ENCODE data around the gene LRRC59.
A peak's percentile ranks its signal among the peaks of the same experiment; 100 is the strongest.

The LRRC59 gene
- total RNA-seq: 76.3 to 88.2 (median 81.4) reads per million in 3 donors

- peak within 1 kb of the TSS; percentile 94 for H3K4me3 ChIP-seq (ENCODE audit: insufficient read depth, low read depth, low read length, poor library complexity, severe bottlenecking)
- no peaks in the 10 kb centered on the region for H3K9me3 ChIP-seq (ENCODE audit: control insufficient read depth, low read length)
- peaks cover 22% of the 10 kb centered on the region for H3K36me3 ChIP-seq (ENCODE audit: control insufficient read depth, insufficient read depth, low read length)
- DNase-seq: peak; percentile 85 to 88 (median 88)
- peak within 1 kb of the TSS; percentile 82 for H3K27ac ChIP-seq (ENCODE audit: insufficient read depth, low read length, poor library complexity, severe bottlenecking)
- peaks cover 13% of the 10 kb centered on the region for H3K4me1 ChIP-seq (ENCODE audit: control insufficient read depth, insufficient read depth, low read length, poor library complexity, severe bottlenecking)
- no peaks in the 10 kb centered on the region for H3K27me3 ChIP-seq (replicated peaks; ENCODE audit: control insufficient read depth, insufficient read depth, low read length, poor library complexity, severe bottlenecking)
Measured at GRCh38 chr17:50397111-50397918, at the start of gene LRRC59. LRRC59 (minus strand) TSS chr17:50397523; CDS start chr17:50397317, 206 bp downstream.

DNA sequence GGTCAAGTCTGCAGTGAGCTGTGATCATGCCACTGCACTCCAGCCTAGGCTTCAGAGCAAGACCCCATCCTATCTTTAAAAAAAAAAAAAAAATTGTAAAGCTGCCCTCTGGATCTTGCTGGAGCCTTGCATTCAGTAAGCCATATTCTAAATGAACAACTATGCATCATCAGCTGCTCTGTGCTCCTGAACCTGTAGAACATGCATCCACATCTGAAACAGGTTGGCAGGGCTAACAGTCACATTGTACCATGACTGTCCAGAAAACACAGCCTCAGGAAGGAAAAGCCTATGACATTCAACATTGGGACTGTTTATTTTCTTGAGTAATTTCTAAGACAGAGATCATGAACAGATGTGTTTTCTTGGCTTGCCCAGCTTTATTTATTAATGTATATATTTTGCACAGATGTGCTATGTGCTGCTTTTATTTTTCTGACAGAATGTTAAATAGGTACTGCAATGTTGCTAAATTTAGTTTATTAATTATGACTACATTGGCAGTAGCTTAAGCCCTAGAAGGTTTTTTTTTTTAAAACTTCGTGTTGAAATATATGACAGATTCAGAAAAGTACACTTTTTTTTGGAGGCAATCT lies 48.5 kb upstream of the LRRC59 start:
- Histone ChIP-seq H3K27ac (ENCODE audit: insufficient read depth, low read length, poor library complexity, severe bottlenecking) (no peak overlapping the region), H3K9me3 (ENCODE audit: control insufficient read depth, low read length) (no peaks in the 10 kb centered on the region), H3K4me3 (ENCODE audit: insufficient read depth, low read depth, low read length, poor library complexity, severe bottlenecking) (no peak overlapping the region), H3K4me1 (ENCODE audit: control insufficient read depth, insufficient read depth, low read length, poor library complexity, severe bottlenecking) (no peaks in the 10 kb centered on the region), H3K27me3 (replicated peaks; ENCODE audit: control insufficient read depth, insufficient read depth, low read length, poor library complexity, severe bottlenecking) (no peaks in the 10 kb centered on the region), H3K36me3 (ENCODE audit: control insufficient read depth, insufficient read depth, low read length) (no peaks in the 10 kb centered on the region)
- no peak for DNase-seq

DNA sequence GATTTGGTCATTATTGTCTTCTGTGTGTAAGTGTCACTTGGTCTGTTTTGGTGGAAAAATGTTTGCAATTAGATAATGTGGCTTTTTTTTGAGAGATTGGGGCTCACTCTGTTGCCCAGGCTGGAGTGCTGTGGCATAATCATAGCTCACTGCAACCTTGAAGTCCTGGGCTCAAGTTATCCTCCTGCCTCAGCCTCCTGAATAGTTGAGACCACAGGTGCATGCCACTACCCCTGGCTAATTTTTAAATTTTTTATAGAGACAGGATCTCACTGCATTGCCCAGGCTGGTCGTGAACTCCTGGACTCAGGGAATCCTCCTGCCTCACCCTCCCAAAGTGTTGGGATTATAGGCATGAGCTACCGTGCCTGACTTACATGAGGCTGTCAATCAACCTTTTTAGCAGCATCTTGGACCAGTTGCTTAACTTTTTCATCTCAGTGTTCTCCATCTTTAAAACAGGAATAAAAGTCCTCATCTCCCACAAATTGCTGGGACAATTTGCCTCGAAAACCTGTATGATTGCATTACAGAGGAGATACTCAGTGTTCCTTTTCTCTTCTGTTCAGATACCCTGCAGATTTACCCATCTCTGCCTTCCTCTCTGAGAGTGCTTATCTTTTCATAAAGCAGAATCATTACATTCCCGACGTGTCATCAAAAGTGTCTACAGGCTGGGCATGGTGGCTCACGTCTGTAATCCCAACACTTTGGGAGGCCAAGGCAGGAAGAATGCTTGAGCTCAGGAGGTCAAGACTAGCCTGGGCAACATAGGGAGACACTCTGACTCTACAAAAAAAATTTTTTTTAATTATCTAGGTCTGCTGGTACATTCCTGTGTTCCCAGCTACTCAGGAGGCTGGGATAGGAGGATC lies 47.8 kb upstream of the LRRC59 start:
- H3K27ac ChIP-seq (ENCODE audit: insufficient read depth, low read length, poor library complexity, severe bottlenecking): no peak overlapping the region
- H3K27me3 ChIP-seq (replicated peaks; ENCODE audit: control insufficient read depth, insufficient read depth, low read length, poor library complexity, severe bottlenecking): no peaks in the 10 kb centered on the region
- no peak for DNase-seq
- no peaks in the 10 kb centered on the region for H3K4me1 ChIP-seq (ENCODE audit: control insufficient read depth, insufficient read depth, low read length, poor library complexity, severe bottlenecking)
- no peak overlapping the region for H3K4me3 ChIP-seq (ENCODE audit: insufficient read depth, low read depth, low read length, poor library complexity, severe bottlenecking)
- no peaks in the 10 kb centered on the region for H3K9me3 ChIP-seq (ENCODE audit: control insufficient read depth, low read length)
- H3K36me3 ChIP-seq (ENCODE audit: control insufficient read depth, insufficient read depth, low read length): no peaks in the 10 kb centered on the region

DNA sequence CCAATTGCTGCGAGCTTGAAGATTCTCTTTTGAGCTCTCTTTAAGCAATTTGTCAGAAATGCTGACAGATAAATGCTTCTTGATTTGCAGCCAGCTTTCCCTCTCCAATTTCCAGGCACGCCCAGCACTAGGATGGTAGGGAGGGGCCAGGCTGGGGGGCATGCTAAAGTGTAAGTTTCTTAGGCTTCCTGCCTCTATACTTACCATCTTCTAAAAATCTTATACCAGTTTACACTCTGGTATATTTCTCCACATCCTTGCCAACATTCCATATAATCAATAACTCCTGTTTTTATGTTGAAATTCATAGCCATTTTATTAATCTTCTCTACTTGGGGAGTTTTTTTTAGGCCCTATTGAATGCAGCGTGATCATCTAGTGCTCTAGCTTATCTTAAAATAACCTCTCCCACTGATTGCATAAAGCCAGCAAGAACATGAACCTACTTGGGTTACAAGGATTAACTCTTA lies 46.2 kb upstream of the LRRC59 start:
- Histone ChIP-seq H3K27me3 (replicated peaks; ENCODE audit: control insufficient read depth, insufficient read depth, low read length, poor library complexity, severe bottlenecking) (no peaks in the 10 kb centered on the region), H3K36me3 (ENCODE audit: control insufficient read depth, insufficient read depth, low read length) (no peaks in the 10 kb centered on the region), H3K4me3 (ENCODE audit: insufficient read depth, low read depth, low read length, poor library complexity, severe bottlenecking) (no peak overlapping the region), H3K9me3 (ENCODE audit: control insufficient read depth, low read length) (no peaks in the 10 kb centered on the region), H3K4me1 (ENCODE audit: control insufficient read depth, insufficient read depth, low read length, poor library complexity, severe bottlenecking) (no peaks in the 10 kb centered on the region), H3K27ac (ENCODE audit: insufficient read depth, low read length, poor library complexity, severe bottlenecking) (no peak overlapping the region)
- DNase-seq: no peak

DNA sequence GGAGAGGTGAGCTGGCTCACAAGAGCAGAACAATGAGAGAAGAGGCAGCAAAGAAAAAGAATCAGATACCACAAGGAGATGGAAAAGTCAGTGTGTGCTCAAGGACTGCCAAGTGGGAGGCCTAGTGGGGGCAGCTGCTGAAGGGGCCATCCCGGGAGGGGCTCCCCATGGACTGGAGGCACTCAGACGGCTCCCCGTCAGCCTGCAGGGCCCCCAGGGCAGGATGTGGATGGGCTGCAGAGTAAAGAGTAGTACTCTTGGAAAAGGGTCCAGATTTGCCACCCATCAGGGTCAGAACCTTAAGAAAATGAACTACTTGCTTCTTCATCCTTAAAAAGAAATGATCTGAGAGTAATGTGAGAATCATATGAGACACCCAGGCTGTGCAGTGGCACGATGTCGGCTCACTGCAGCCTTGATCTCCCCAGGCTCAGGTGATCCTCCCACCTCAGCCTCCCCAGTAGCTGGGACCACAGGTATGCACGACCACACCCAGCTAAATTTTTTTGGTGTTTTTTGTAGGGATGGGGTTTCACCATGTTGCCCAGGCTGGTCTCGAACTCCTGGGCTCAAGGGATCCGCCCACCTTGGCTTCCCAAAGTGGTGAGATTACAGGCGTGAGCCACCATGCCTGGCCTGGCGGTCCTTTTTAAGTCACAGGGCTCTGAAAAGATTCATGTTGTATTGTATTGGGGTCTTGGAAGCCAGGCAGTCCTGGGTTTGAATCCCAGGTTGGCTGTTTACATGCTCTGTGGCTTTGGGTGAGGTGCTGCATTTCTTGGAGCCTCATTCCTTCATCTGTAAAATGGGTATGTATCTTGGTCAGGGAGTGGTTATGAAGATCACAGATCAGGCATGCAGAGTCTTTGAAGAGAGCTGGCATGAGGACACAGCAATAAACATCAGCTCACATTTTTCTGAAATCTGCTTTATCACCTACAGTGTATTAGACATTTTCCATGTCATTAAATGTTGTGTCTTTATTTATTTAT lies 43.8 kb upstream of the LRRC59 start:
- no peaks in the 10 kb centered on the region for H3K27me3 ChIP-seq (replicated peaks; ENCODE audit: control insufficient read depth, insufficient read depth, low read length, poor library complexity, severe bottlenecking)
- H3K4me1 ChIP-seq (ENCODE audit: control insufficient read depth, insufficient read depth, low read length, poor library complexity, severe bottlenecking): no peaks in the 10 kb centered on the region
- no peaks in the 10 kb centered on the region for H3K36me3 ChIP-seq (ENCODE audit: control insufficient read depth, insufficient read depth, low read length)
- no peak overlapping the region for H3K4me3 ChIP-seq (ENCODE audit: insufficient read depth, low read depth, low read length, poor library complexity, severe bottlenecking)
- no peak overlapping the region for H3K27ac ChIP-seq (ENCODE audit: insufficient read depth, low read length, poor library complexity, severe bottlenecking)
- H3K9me3 ChIP-seq (ENCODE audit: control insufficient read depth, low read length): no peaks in the 10 kb centered on the region
- DNase-seq: no peak

GRCh38 chr17:50440172-50440837 lies 43.0 kb upstream of the LRRC59 start:
- H3K36me3 ChIP-seq (ENCODE audit: control insufficient read depth, insufficient read depth, low read length): no peaks in the 10 kb centered on the region
- no peak overlapping the region for H3K4me3 ChIP-seq (ENCODE audit: insufficient read depth, low read depth, low read length, poor library complexity, severe bottlenecking)
- no peaks in the 10 kb centered on the region for H3K27me3 ChIP-seq (replicated peaks; ENCODE audit: control insufficient read depth, insufficient read depth, low read length, poor library complexity, severe bottlenecking)
- no peak for DNase-seq
- no peaks in the 10 kb centered on the region for H3K9me3 ChIP-seq (ENCODE audit: control insufficient read depth, low read length)
- H3K27ac ChIP-seq (ENCODE audit: insufficient read depth, low read length, poor library complexity, severe bottlenecking): no peak overlapping the region
- no peaks in the 10 kb centered on the region for H3K4me1 ChIP-seq (ENCODE audit: control insufficient read depth, insufficient read depth, low read length, poor library complexity, severe bottlenecking)

- Histone ChIP-seq H3K4me1 (ENCODE audit: control insufficient read depth, insufficient read depth, low read length, poor library complexity, severe bottlenecking) (no peaks in the 10 kb centered on the region), H3K4me3 (ENCODE audit: insufficient read depth, low read depth, low read length, poor library complexity, severe bottlenecking) (no peak overlapping the region), H3K27ac (ENCODE audit: insufficient read depth, low read length, poor library complexity, severe bottlenecking) (no peak overlapping the region), H3K36me3 (ENCODE audit: control insufficient read depth, insufficient read depth, low read length) (no peaks in the 10 kb centered on the region), H3K9me3 (ENCODE audit: control insufficient read depth, low read length) (no peaks in the 10 kb centered on the region), H3K27me3 (replicated peaks; ENCODE audit: control insufficient read depth, insufficient read depth, low read length, poor library complexity, severe bottlenecking) (no peaks in the 10 kb centered on the region)
- DNase-seq: no peak
Measured at GRCh38 chr17:50439008-50439407, 41.7 kb upstream of the LRRC59 start.

- Histone ChIP-seq H3K9me3 (ENCODE audit: control insufficient read depth, low read length) (no peaks in the 10 kb centered on the region), H3K4me3 (ENCODE audit: insufficient read depth, low read depth, low read length, poor library complexity, severe bottlenecking) (no peak overlapping the region), H3K36me3 (ENCODE audit: control insufficient read depth, insufficient read depth, low read length) (no peaks in the 10 kb centered on the region), H3K27me3 (replicated peaks; ENCODE audit: control insufficient read depth, insufficient read depth, low read length, poor library complexity, severe bottlenecking) (no peaks in the 10 kb centered on the region), H3K27ac (ENCODE audit: insufficient read depth, low read length, poor library complexity, severe bottlenecking) (no peak overlapping the region), H3K4me1 (ENCODE audit: control insufficient read depth, insufficient read depth, low read length, poor library complexity, severe bottlenecking) (no peaks in the 10 kb centered on the region)
- no peak for DNase-seq
Measured at GRCh38 chr17:50437409-50437808, 40.1 kb upstream of the LRRC59 start.

All from effector memory CD4-positive, alpha-beta T cell (primary cell).